Esophagus squamous epithelium (tissue), 5 donors: ENCODE measurements around the gene EHD3. TPM values are rescaled to one million over a fixed set of nuclear protein-coding genes. Genes with fewer than 3 reads are reported as not detected.

ENCODE experiments used
- DNase-seq: peaks from one replicate; lab custom pipeline; 2025; lab: John Stamatoyannopoulos, UW
- H3K27ac ChIP-seq, 4 donors: fragments of 200-600 bp; sonication (generic); one replicate each; pipeline ENCODE4 v1.5.1; 2016 to 2019; ENCODE audit warnings: mild to moderate bottlenecking in 1 of 4
- H3K27me3 ChIP-seq, 4 donors: fragments of 200-600 bp; sonication (generic); 1 replicate in 3 of 4; 2 replicates in 1 of 4; pipeline versions ENCODE4 v1.5.1 to v1.6.0; 2017 to 2021; ENCODE audit warnings: antibody characterized with exemption in 1 of 4
- H3K36me3 ChIP-seq, 3 donors: fragments of 200-600 bp; sonication (generic); one replicate each; pipeline ENCODE4 v1.5.1; 2016 to 2019
- H3K4me1 ChIP-seq, 3 donors: fragments of 200-600 bp; sonication (generic); one replicate each; pipeline ENCODE4 v1.5.1; 2017 to 2019
- H3K4me3 ChIP-seq, 4 donors: fragments of 200-600 bp; sonication (generic); 1 replicate in 3 of 4; 2 replicates in 1 of 4; pipeline ENCODE4 v1.5.1; 2016 to 2019; ENCODE audit warnings: mild to moderate bottlenecking in 2 of 4, moderate library complexity in 1 of 4
- H3K9me3 ChIP-seq, 3 donors: fragments of 200-600 bp; sonication (generic); one replicate each; pipeline ENCODE4 v1.5.1; 2016 to 2019
- POLR2A ChIP-seq, 4 donors: fragments of 450-650 bp; IDR thresholded peaks; one replicate each; pipeline ENCODE4 v1.6.1; 2017; ENCODE audit warnings: antibody characterized with exemption in 4 of 4, mild to moderate bottlenecking in 4 of 4, moderate library complexity in 3 of 4
- WGBS, 2 donors: methylation state at CpG; one replicate each; pipeline ENCODE4 v1.1.5; 2018; 5-methylcytosine and 5-hydroxymethylcytosine counted together
- intact Hi-C: fragments of 100-400 bp; cut with DNase I; formaldehyde crosslinking; loops from one replicate; pipeline ENCODE4 v1.15.0; 2022
- total RNA-seq, 4 donors: library from RNA; depleted of rRNA; stranded (reverse); fragments of >200 nt; gene quantifications; one replicate each; pipeline ENCODE4 v1.1.0, GENCODE V29; 2016
- TF ChIP-seq, protein P1 (sequence below), 6 experiments: fragments of 450-650 bp in 4 of 6; fragments of 200-600 bp in 2 of 6; sonication (generic) in 2 of 6; IDR thresholded peaks; one replicate each; pipeline ENCODE4 v1.5.1; 2016 to 2019; ENCODE audit warnings: antibody characterized with exemption in 6 of 6, mild to moderate bottlenecking in 4 of 6, moderate library complexity in 4 of 6
- donor health status: DM: yes; HTN: yes; CAD: no.

Gene EHD3
- total RNA-seq, 4 donors from 2014 or later = 22.6 to 54.5 (median 38.1) TPM

DNA sequence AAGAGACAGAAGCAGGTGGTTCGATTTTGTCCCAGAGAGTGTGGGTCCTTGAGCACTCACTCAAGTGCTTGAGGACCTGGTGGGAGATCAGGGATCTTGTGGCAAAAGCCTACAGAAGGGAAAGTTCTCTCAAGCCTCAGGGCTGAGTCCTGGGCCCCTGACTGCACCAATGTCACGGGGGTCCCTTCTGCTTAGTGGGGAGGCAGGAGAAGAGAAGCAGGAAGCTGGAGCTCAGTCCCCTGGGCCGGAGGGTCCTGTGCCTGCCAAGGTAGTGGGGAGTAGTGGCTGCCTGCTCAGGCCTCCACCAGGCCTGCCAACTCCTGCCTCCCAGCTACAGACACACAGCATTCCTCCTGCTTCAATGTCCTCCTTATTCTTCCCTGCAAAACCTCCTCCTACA lies 28.3 kb upstream of the EHD3 start:
- Histone ChIP-seq H3K4me3 (no peak overlapping the region), H3K4me1 (peaks cover 0 to 27% (median 0%) of the 10 kb centered on the region in 3 donors), H3K36me3 (peaks cover 0 to 47% (median 0%) of the 10 kb centered on the region in 3 donors), H3K27ac (no peak overlapping the region), H3K9me3 (no peaks in the 10 kb centered on the region), H3K27me3 (peaks cover 0 to 36% (median 0%) of the 10 kb centered on the region in 4 donors)
- intact Hi-C loops = no loop called here
- WGBS, 2 donors = 85 to 100% methylated on average over 1 to 3 of the region's 3 CpGs
- no peak for TF ChIP-seq POLR2A (IDR thresholded peaks at IDR 0.05)
- TF ChIP-seq, protein P1, sequence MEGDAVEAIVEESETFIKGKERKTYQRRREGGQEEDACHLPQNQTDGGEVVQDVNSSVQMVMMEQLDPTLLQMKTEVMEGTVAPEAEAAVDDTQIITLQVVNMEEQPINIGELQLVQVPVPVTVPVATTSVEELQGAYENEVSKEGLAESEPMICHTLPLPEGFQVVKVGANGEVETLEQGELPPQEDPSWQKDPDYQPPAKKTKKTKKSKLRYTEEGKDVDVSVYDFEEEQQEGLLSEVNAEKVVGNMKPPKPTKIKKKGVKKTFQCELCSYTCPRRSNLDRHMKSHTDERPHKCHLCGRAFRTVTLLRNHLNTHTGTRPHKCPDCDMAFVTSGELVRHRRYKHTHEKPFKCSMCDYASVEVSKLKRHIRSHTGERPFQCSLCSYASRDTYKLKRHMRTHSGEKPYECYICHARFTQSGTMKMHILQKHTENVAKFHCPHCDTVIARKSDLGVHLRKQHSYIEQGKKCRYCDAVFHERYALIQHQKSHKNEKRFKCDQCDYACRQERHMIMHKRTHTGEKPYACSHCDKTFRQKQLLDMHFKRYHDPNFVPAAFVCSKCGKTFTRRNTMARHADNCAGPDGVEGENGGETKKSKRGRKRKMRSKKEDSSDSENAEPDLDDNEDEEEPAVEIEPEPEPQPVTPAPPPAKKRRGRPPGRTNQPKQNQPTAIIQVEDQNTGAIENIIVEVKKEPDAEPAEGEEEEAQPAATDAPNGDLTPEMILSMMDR (IDR thresholded peaks at IDR 0.05) = no peak
- no peak for DNase-seq

DNA sequence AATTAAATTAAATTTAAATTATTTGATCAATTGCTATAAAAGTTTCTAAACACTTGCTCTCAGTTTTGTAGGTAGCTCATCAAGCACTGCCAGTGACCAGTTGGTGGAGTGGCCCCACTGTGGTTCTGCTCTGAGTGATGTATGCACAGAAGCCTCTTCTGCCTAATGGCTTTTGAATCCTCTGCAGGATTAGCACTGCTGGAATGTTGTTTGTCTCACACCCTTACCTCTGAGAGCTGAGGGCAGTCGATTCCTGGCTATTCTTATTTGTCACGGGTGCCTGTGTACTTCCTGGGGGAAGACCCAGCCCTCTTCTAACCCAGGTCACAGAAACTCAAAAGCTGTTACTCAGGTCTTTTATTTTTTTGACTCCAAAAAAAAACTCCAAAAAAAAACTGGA lies 26.2 kb upstream of the EHD3 start:
- H3K9me3 ChIP-seq = no peaks in the 10 kb centered on the region
- WGBS, 2 donors = 27 to 32% methylated on average over 2 of the region's 2 CpGs
- no peak for DNase-seq
- no peak overlapping the region for H3K4me3 ChIP-seq
- peak overlapping the region in 3 of 4 donors; percentile 56 to 73 (median 61) for H3K27ac ChIP-seq
- H3K27me3 ChIP-seq = peaks cover 0 to 21% (median 0%) of the 10 kb centered on the region in 4 donors
- intact Hi-C loops = no loop called here
- TF ChIP-seq, protein P1 (IDR thresholded peaks at IDR 0.05) = no peak
- TF ChIP-seq POLR2A (IDR thresholded peaks at IDR 0.05) = no peak
- H3K36me3 ChIP-seq = peaks cover 0 to 26% (median 0%) of the 10 kb centered on the region in 3 donors
- peaks cover 0 to 27% (median 0%) of the 10 kb centered on the region in 3 donors for H3K4me1 ChIP-seq

DNA sequence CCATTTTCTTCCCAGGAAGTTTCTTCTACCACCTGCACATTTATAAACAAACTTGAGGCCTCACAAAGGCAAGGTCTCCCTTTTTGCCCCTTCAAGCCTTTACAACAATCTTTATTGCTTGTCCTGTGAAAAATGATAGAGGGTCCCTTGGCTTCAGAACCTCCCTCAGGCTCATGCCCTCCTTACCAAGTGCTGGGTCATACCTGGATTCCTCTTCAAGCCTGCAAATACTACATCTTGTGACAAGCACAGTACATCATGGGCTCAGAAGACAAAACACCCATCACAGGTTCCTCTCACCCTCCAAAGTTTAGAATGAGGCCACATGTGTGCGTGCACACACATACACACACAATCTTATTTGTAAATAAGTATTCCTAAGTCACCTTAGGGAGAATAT lies 25.7 kb upstream of the EHD3 start:
- WGBS, 2 donors = 89 to 100% methylated on average over 1 of the region's 1 CpG
- intact Hi-C loops = no loop called here
- no peak overlapping the region for H3K4me3 ChIP-seq
- H3K4me1 ChIP-seq = peaks cover 0 to 27% (median 0%) of the 10 kb centered on the region in 3 donors
- no peak for DNase-seq
- peaks cover 0 to 23% (median 0%) of the 10 kb centered on the region in 3 donors for H3K36me3 ChIP-seq
- H3K27me3 ChIP-seq = peaks cover 0 to 16% (median 0%) of the 10 kb centered on the region in 4 donors
- H3K27ac ChIP-seq = peak overlapping the region in 3 of 4 donors; percentile 56 to 73 (median 61)
- TF ChIP-seq, protein P1 (IDR thresholded peaks at IDR 0.05) = no peak
- no peak for TF ChIP-seq POLR2A (IDR thresholded peaks at IDR 0.05)
- H3K9me3 ChIP-seq = no peaks in the 10 kb centered on the region

DNA sequence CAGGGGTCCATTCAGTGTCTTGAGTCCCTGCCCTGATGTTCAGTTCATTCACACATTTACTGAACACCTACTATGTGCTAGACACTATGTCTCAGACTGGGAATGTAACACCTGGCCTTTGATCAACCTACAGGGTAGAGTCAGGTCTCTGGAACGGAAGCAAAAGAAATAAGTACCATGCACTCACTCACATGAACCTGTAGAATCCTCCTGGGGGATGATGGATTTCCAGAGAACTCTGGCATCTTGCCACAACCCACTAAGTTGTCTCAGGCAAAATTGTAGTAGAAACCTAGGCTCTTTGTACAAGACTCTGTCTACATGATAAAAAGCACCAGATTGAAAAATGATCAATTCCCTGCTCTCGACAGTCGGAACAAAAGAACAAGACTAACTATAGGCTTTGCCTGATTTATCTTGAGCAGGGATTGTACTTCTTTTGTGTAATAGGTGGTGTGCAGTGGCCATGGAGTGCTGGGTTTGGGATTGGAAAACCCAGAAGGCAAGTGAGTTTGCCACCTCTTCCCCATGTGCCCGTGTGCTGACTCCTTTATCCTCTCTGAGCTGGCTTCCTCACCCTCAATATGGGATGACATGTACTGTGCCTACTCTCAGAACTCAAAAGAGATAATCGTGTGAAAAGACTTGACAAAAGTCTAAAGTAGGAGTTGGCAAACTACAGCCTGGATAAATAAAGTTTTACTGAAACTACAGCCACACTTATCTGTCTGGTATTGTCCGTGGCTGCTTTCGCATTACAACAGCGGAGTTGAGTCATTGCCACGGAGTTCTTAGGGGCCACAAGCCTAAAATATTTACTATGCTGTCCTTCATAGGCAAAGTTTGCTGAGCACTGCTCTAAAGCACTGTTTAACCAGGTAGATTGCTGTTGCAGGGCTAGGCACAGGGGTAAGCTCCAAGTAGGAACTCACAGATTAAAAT lies 21.0 kb upstream of the EHD3 start:
- DNase-seq = no peak
- intact Hi-C loops = no loop called here
- no peaks in the 10 kb centered on the region for H3K9me3 ChIP-seq

More for the DNA sequence above, 21.0 kb upstream of the EHD3 start:
- H3K27me3 ChIP-seq = no peaks in the 10 kb centered on the region
- H3K27ac ChIP-seq = no peak overlapping the region
- TF ChIP-seq POLR2A (IDR thresholded peaks at IDR 0.05) = no peak
- TF ChIP-seq, protein P1 (IDR thresholded peaks at IDR 0.05) = no peak
- 74 to 77% methylated on average over 9 of the region's 9 CpGs for WGBS, 2 donors
- no peaks in the 10 kb centered on the region for H3K36me3 ChIP-seq
- no peak overlapping the region for H3K4me3 ChIP-seq
- H3K4me1 ChIP-seq = peaks cover 0 to 22% (median 0%) of the 10 kb centered on the region in 3 donors
